Activated T-helper 17 cell treated with anti-CD3 and anti-CD28 coated beads, Interleukin-2, amount 50 U/mL, for 72 hours (primary cell): Measurements from ENCODE around the gene DZIP3. TPM values are rescaled to one million over a fixed set of nuclear protein-coding genes. Genes with fewer than 3 reads are reported as not detected.
"Not testable (repeated sequence)": the region's sequence is repeated elsewhere in the genome, so short reads cannot be mapped to it uniquely, and the experiment has no call there.

Experiments used
- ATAC-seq: fragments of 150-1000 bp; cut with Tn5 transposase; replicated peaks from 2 replicates; pipeline ENCODE4 v1.10.0; 2021; ENCODE audit warnings: mild to moderate bottlenecking, moderate library complexity
- H3K27ac Mint-ChIP-seq: one replicate; pipeline ENCODE4 v1.8.0; 2022; ENCODE audit warnings: mixed read lengths
- H3K27me3 Mint-ChIP-seq: one replicate; pipeline ENCODE4 v1.8.0; 2022; ENCODE audit warnings: mixed read lengths
- H3K36me3 Mint-ChIP-seq: one replicate; pipeline ENCODE4 v1.8.0; 2022; ENCODE audit warnings: low read depth, mild to moderate bottlenecking, mixed read lengths
- H3K4me1 Mint-ChIP-seq: one replicate; pipeline ENCODE4 v1.8.0; 2022; ENCODE audit warnings: mixed read lengths
- H3K4me3 Mint-ChIP-seq: one replicate; pipeline ENCODE4 v1.8.0; 2022; ENCODE audit warnings: mild to moderate bottlenecking, mixed read lengths
- H3K9me3 Mint-ChIP-seq: one replicate; pipeline ENCODE4 v1.8.0; 2022; ENCODE audit warnings: mixed read lengths
- total RNA-seq, 2 donors: library from RNA; stranded (reverse); gene quantifications; one replicate each; pipeline ENCODE4 v1.2.3, GENCODE V29; 2022

The DZIP3 gene
- total RNA-seq, 2 donors from 2014 or later: 9.7 to 19.7 TPM

DNA sequence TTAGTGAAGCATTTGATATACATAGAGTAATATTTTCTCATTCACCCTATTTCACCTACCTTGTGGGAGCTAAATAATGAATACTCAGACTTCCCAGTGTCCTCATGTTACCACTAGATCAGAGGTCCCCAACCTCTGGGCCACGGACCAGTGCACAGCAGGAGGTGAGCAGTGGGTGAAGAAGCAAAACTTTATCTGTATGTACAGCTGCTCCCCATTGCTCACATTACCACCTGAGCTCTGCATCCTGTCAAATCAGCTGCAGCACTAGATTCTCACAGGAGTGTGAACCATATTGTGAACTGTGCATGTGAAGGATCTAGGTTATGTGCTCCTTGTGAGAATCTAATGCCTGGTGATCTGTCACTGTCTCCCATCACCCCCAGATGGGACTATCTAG lies 88.3 kb downstream of the DZIP3 start:
- H3K36me3 Mint-ChIP-seq: peaks cover 21% of the 10 kb centered on the region
- H3K4me1 Mint-ChIP-seq: no peaks in the 10 kb centered on the region
- H3K27me3 Mint-ChIP-seq: no peaks in the 10 kb centered on the region
- H3K9me3 Mint-ChIP-seq: no peaks in the 10 kb centered on the region
- ATAC-seq: no peak
- no peak overlapping the region for H3K27ac Mint-ChIP-seq
- no peak overlapping the region for H3K4me3 Mint-ChIP-seq

DNA sequence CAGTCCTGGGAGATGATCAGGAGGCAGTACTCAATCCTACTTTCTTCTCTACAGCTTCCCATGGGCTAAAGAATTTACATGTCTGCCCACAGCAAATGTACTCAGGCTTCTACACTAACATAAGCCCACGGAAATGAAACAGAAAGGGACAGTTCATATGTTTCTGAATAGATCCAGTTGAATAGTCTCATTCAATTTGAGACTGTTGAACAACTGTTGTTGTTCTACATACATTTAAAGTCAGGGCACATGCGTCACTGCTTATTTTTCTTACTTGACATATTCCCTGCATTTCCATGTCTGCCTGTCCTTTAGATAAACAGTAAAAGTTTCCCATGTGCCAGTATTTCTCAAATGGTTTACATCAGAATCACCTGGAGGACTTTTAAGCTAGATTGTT lies 102.8 kb downstream of the DZIP3 start:
- not testable (repeated sequence) for ATAC-seq, H3K27me3 Mint-ChIP-seq, H3K9me3 Mint-ChIP-seq, H3K4me1 Mint-ChIP-seq, H3K4me3 Mint-ChIP-seq, H3K27ac Mint-ChIP-seq
- peaks cover 60% of the 10 kb centered on the region for H3K36me3 Mint-ChIP-seq

DNA sequence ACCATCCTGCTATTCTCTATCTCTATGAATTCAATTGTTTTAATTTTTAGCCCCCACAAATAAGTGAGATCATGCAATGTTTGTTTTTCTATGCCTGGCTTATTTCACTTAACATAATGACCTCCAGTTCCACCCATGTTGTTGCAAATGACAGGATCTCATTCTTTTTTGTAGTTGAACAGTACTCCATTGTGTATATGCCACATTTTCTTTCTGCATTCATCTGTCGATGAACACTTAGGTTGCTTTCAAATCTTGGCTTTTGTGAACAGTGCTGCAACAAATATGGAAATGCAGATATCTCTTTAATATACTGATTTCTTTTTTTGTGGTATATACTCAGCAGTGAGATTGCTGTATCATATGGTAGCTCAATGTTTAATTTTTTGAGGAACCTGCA lies 108.9 kb downstream of the DZIP3 start:
- no peak overlapping the region for H3K27ac Mint-ChIP-seq
- no peak for ATAC-seq
- no peak overlapping the region for H3K4me3 Mint-ChIP-seq
- no peaks in the 10 kb centered on the region for H3K27me3 Mint-ChIP-seq
- H3K4me1 Mint-ChIP-seq: no peaks in the 10 kb centered on the region
- H3K9me3 Mint-ChIP-seq: peaks cover 4% of the 10 kb centered on the region
- peaks cover 4% of the 10 kb centered on the region for H3K36me3 Mint-ChIP-seq

DNA sequence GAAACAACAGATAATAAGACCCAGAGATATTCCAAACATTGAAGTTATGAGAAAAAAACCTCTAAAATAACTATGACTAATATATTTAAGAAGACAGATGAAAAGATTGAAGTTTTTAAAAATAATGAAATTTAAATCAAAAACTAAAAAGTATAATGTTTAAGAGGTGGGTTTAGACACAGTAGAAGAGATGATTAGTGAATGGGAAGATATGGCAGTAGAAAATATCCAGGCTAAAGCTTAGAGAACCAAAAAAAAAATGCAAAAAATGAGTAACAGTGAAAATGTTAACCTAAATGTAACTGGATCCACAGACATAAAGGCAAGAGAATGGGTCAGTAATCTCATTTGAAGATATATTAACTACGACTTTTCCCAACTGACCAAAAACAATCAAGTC lies 115.5 kb downstream of the DZIP3 start:
- H3K27ac Mint-ChIP-seq: no peak overlapping the region
- ATAC-seq: no peak

DNA sequence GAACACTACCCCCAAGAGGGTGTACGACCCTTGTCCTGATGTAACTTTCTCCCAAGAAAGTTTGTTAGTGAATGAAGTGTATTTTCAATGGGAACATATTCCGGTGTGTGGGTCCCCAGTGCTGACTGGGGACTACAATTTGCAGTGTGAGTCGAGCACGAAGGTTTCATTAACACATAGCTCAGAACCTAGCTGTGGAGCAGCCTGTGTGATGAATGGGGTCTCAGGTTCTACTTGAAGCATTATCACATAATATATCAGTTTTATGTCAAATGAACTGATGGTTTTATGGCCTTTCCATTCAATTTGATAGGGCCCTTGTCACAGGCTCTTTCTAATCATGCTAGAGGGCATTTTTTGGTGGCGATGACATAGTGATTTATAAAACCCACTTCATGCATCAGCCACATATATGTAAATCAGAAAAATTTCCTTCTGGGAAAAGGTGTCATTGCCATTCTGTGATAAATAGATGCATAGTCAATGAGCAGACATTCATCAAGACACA lies 123.5 kb downstream of the DZIP3 start:
- Mint-ChIP-seq H3K27me3 (peaks cover 7% of the 10 kb centered on the region), H3K36me3 (no peaks in the 10 kb centered on the region), H3K27ac (no peak overlapping the region), H3K4me3 (no peak overlapping the region), H3K4me1 (no peaks in the 10 kb centered on the region), H3K9me3 (no peaks in the 10 kb centered on the region)
- no peak for ATAC-seq

More for the DNA sequence above, 115.5 kb downstream of the DZIP3 start:
- no peak overlapping the region for H3K4me3 Mint-ChIP-seq
- H3K4me1 Mint-ChIP-seq: no peaks in the 10 kb centered on the region
- H3K36me3 Mint-ChIP-seq: no peaks in the 10 kb centered on the region
- no peaks in the 10 kb centered on the region for H3K27me3 Mint-ChIP-seq
- H3K9me3 Mint-ChIP-seq: peaks cover 11% of the 10 kb centered on the region

DNA sequence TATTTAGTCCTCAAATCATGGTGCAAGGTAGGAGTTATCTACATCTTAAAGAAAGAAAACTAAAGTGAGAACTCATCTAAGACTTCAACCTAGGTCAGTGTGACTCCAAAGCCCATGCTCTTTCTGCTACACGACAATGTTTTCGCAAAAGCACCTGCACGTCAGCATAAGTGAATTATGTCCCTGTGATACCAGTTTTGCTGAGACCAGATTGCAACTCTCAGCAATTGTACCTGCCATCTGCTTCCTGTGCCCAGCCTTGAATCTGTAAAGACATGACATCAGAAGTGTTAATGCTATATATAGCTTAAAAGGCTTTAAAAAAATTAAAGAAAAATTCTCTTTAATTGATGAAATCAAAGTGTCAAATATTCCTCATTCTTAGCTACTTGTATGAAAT lies 124.3 kb downstream of the DZIP3 start:
- no peaks in the 10 kb centered on the region for H3K9me3 Mint-ChIP-seq
- no peak overlapping the region for H3K27ac Mint-ChIP-seq
- no peak for ATAC-seq
- H3K36me3 Mint-ChIP-seq: no peaks in the 10 kb centered on the region
- no peak overlapping the region for H3K4me3 Mint-ChIP-seq
- H3K4me1 Mint-ChIP-seq: no peaks in the 10 kb centered on the region
- peaks cover 7% of the 10 kb centered on the region for H3K27me3 Mint-ChIP-seq

DNA sequence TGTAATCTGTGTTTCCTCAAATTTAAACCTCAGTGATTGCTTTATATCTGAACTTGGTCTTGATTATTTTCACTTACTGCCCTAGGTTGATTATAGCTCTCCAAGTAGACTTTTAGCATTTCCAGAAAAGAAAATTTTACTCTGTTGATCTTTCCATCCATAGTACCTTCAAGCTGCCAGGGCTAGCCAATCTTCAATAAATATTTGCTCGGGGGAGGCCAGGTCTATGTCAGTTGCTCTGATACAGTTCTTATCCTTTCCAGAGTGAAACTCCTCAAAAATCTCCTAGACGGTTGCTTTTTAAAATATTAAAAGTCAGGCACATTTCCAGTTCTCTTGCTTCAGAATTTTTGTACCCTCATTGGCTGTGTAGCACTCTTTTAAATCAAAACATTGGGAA lies 128.9 kb downstream of the DZIP3 start:
- H3K27ac Mint-ChIP-seq: no peak overlapping the region
- peaks cover 4% of the 10 kb centered on the region for H3K27me3 Mint-ChIP-seq
- no peak for ATAC-seq

DNA sequence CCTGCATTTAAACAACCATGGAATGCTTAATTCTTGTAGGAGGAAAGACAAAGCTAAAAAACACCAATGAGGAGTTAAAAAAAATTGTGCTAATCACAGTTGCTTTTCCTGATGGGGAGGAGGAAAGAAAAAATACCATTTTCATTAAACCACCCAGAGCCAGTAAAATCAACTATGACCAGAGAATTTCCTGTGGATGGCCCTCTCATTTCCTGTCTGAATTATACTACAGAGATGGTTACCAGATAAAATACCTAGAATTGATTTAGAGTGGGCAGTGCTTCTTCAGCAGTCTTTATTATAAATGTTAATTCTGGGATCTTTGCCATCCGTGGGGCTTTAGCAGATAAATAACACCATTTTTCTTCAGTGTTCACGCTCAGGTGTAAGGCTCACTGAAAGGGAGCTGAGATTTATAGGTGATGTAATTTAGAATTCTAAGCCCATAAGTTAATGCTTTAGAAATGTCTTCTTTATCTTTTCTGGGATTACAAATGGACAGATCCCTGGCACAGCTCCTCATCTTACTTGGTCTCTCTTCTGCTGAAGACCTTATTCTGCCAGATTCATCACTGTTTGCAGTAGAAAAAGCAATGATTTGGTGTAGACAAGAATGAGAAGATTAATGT lies 129.8 kb downstream of the DZIP3 start:
- H3K4me3 Mint-ChIP-seq: no peak overlapping the region
- ATAC-seq: no peak
- peaks cover 4% of the 10 kb centered on the region for H3K27me3 Mint-ChIP-seq
- no peaks in the 10 kb centered on the region for H3K36me3 Mint-ChIP-seq
- peaks cover 8% of the 10 kb centered on the region for H3K9me3 Mint-ChIP-seq
- no peaks in the 10 kb centered on the region for H3K4me1 Mint-ChIP-seq
- H3K27ac Mint-ChIP-seq: no peak overlapping the region

More for the DNA sequence above, 128.9 kb downstream of the DZIP3 start:
- no peak overlapping the region for H3K4me3 Mint-ChIP-seq
- no peaks in the 10 kb centered on the region for H3K36me3 Mint-ChIP-seq
- no peaks in the 10 kb centered on the region for H3K4me1 Mint-ChIP-seq
- H3K9me3 Mint-ChIP-seq: peaks cover 6% of the 10 kb centered on the region

DNA sequence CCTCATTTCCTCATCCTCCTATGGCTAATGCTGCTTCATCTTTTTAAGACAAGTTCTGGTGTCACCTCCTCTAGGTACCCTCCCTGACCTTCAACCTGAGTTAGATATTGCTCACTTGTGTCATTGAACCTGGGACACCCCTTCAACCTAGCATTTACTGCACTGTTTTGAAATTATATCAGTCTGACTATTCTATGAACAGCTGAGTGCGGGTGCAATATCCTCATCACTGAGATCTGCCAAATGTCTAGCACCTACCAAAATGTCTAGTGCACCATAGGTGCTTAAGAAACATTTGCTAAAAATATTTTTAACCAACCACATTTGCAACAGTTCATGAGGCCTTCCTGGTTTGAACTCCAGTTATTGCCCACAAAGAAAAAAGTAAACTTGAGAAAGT lies 133.2 kb downstream of the DZIP3 start:
- H3K27ac Mint-ChIP-seq: no peak overlapping the region
- H3K27me3 Mint-ChIP-seq: no peaks in the 10 kb centered on the region
- no peak for ATAC-seq
- no peaks in the 10 kb centered on the region for H3K4me1 Mint-ChIP-seq
- H3K9me3 Mint-ChIP-seq: peaks cover 9% of the 10 kb centered on the region
- no peaks in the 10 kb centered on the region for H3K36me3 Mint-ChIP-seq
- H3K4me3 Mint-ChIP-seq: no peak overlapping the region

DNA sequence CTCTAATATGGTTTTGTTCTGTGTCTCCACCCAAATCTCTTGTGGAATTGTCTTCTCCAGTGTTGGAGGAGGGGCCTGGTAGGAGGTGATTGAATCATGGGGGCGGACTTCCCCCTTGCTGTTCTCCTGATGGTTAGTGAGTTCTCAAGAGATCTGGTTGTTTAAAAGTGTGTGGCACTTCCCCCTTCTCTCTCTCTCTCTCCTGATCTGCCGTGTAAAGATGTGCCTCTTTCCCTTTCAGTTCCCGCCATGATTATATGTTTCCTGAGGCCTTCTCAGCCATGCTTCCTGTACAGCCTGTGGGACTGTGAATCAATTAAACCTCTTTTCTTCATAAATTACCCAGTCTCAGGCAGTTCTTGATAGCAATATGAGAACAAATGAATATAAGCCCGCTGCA lies 134.6 kb downstream of the DZIP3 start:
- no peak for ATAC-seq
- H3K27me3 Mint-ChIP-seq: no peaks in the 10 kb centered on the region
- H3K4me3 Mint-ChIP-seq: no peak overlapping the region
- peaks cover 9% of the 10 kb centered on the region for H3K9me3 Mint-ChIP-seq
- no peaks in the 10 kb centered on the region for H3K4me1 Mint-ChIP-seq
- no peaks in the 10 kb centered on the region for H3K36me3 Mint-ChIP-seq
- no peak overlapping the region for H3K27ac Mint-ChIP-seq

DNA sequence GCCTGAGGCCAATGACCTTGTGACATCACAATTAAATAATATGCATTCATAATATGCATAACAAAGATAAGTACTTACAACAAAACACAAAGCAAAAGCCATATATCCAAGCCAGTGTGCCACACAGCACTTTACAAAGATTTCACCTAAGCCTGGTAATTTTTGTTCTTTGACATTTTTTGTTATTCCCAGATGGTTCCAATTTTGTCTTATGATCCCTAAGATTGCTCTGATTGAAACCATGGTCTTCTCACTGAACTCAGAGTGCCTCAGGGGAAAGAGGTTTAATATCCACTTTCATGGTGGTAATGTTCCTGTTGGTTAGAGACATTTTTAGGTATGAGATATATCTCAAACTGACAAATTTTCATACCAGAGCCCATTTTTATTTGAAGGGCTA lies 138.6 kb downstream of the DZIP3 start:
- ATAC-seq: no peak
- no peak overlapping the region for H3K27ac Mint-ChIP-seq
- H3K36me3 Mint-ChIP-seq: no peaks in the 10 kb centered on the region
- H3K27me3 Mint-ChIP-seq: no peaks in the 10 kb centered on the region
- no peak overlapping the region for H3K4me3 Mint-ChIP-seq
- H3K9me3 Mint-ChIP-seq: peaks cover 5% of the 10 kb centered on the region
- H3K4me1 Mint-ChIP-seq: no peaks in the 10 kb centered on the region

DNA sequence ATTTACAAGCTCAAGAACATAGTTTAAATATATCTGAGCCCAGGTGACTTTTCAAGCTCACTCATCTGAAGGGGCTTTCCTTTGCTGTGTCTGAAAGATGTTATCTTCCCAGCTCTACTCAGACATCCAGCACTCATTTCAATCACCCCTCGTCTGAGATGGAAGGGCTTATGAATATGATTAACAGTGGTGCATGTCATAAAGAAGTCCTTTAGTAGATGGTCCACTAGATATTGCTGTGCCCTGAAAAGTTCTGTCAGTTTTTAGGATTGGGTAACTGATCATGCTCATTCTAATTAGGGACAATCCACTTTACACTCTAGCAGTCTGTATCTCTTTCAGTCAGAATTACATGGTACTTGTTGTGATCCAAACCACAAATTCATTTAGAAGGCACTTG lies 139.4 kb downstream of the DZIP3 start:
- Mint-ChIP-seq H3K4me3 (no peak overlapping the region), H3K9me3 (peaks cover 3% of the 10 kb centered on the region), H3K27ac (no peak overlapping the region), H3K36me3 (no peaks in the 10 kb centered on the region), H3K4me1 (no peaks in the 10 kb centered on the region), H3K27me3 (no peaks in the 10 kb centered on the region)
- no peak for ATAC-seq

DNA sequence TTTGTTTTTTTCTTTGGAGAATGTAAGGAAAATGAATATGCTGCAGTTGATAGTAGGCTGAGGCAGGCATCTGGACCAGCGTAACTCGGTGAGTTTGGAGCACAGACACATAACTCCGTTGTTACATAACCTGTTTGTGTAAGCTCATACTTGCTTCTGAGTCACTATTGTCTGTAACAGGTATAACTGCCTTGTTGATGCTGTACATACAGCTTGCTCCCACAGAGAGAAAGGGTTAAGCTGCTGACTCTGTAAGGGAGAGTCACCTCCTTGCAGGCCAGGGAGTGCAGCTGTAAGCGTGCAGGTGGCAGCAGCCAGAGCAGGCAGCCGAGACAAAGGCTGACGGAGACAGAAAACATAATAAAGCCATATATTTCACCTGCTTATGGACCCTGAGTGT lies 147.3 kb downstream of the DZIP3 start:
- Mint-ChIP-seq H3K4me3 (no peak overlapping the region), H3K9me3 (no peaks in the 10 kb centered on the region), H3K36me3 (no peaks in the 10 kb centered on the region), H3K27me3 (no peaks in the 10 kb centered on the region), H3K27ac (no peak overlapping the region), H3K4me1 (no peaks in the 10 kb centered on the region)
- no peak for ATAC-seq

DNA sequence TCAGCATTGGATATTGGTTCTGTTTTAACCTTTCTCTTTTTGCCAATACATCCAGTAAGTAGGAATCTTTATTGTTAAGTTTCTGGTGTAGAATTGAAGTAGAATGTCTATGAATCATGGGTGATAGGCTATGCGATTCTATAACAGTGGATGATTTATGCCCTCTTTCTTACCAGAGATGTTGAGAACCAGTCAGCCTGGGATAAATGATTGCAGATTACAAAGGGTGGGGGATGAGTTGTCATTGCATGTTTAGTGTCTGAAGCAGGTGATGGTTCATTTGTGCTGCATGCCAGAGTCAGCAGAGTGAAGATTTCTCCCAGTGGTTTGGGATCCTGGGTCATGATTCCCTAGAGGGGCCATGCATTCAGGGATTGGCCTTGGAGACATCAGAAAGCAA lies 153.4 kb downstream of the DZIP3 start:
- Mint-ChIP-seq H3K36me3 (no peaks in the 10 kb centered on the region), H3K27ac (no peak overlapping the region), H3K27me3 (peaks cover 8% of the 10 kb centered on the region), H3K4me1 (no peaks in the 10 kb centered on the region), H3K4me3 (no peak overlapping the region), H3K9me3 (peaks cover 6% of the 10 kb centered on the region)
- no peak for ATAC-seq
